Lower lobe of right lung (tissue), 2 donors: ENCODE results near the gene SDC4. TPM values are rescaled to one million over a fixed set of nuclear protein-coding genes. Genes with fewer than 3 reads are reported as not detected.
A peak's percentile ranks its signal among the peaks of the same experiment; 100 is the strongest.

Experiments used
- ATAC-seq, 2 donors: fragments of 200-7000 bp; cut with Tn5 transposase; one replicate each; pipeline ENCODE4 v1.9.1; 2020 to 2022; ENCODE audit warnings: mild to moderate bottlenecking in 2 of 2, moderate library complexity in 2 of 2
- DNase-seq: peaks from one replicate; pipeline ENCODE4 v3.0.0-alpha.2; 2020
- H3K27ac ChIP-seq: fragments of 200-600 bp; one replicate; pipeline ENCODE4 v1.8.0; 2022
- H3K27me3 ChIP-seq: fragments of 200-600 bp; one replicate; pipeline ENCODE4 v1.8.0; 2022; ENCODE audit warnings: low read depth
- H3K36me3 ChIP-seq: fragments of 200-600 bp; one replicate; pipeline ENCODE4 v1.8.0; 2022; ENCODE audit warnings: mild to moderate bottlenecking
- H3K4me1 ChIP-seq: fragments of 200-600 bp; one replicate; pipeline ENCODE4 v1.8.0; 2022
- H3K4me3 ChIP-seq: fragments of 200-600 bp; one replicate; pipeline ENCODE4 v1.8.0; 2022; ENCODE audit warnings: mild to moderate bottlenecking
- H3K9me3 ChIP-seq: fragments of 200-600 bp; one replicate; pipeline ENCODE4 v1.8.0; 2022
- intact Hi-C: fragments of 100-400 bp; cut with DNase I; formaldehyde crosslinking; loops from one replicate; pipeline ENCODE4 v1.11.0; 2022
- total RNA-seq: library from RNA; stranded (reverse); fragmentation: NEBNext Ultra II Directional; extraction: Animal tissue kit (Norgen Biotek cat#: 25700); gene quantifications from one replicate; pipeline ENCODE4 v1.2.1, GENCODE V29; 2021
- TF ChIP-seq, protein P1 (sequence below): fragments of 200-600 bp; IDR thresholded peaks from one replicate; pipeline ENCODE4 v1.8.0; 2022; ENCODE audit warnings: antibody characterized with exemption, mild to moderate bottlenecking
- donor health status: DM: no; HTN: yes; CAD: no; lungs with severe emphysema.

SDC4 gene
- total RNA-seq, 1 donor from 2014 or later = 259 TPM

DNA sequence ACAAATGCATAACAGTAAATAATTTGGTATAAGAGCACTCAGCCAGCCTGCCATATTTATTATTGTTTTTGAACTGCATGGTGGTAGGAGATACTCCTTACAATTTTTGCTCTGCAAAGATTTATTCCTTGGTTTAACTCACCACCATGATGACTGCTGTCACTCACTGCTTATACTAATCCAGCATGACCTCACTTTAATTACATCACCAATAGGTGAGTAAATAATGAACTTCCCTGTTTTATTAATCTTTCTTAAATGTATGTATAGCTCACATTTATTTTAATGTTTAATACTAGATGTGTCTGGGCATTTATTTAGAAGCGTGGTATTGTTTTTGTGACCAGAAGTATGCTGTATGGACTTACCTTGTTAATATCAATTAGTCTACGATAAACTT lies 42.7 kb upstream of the SDC4 start:
- TF ChIP-seq, protein P1, sequence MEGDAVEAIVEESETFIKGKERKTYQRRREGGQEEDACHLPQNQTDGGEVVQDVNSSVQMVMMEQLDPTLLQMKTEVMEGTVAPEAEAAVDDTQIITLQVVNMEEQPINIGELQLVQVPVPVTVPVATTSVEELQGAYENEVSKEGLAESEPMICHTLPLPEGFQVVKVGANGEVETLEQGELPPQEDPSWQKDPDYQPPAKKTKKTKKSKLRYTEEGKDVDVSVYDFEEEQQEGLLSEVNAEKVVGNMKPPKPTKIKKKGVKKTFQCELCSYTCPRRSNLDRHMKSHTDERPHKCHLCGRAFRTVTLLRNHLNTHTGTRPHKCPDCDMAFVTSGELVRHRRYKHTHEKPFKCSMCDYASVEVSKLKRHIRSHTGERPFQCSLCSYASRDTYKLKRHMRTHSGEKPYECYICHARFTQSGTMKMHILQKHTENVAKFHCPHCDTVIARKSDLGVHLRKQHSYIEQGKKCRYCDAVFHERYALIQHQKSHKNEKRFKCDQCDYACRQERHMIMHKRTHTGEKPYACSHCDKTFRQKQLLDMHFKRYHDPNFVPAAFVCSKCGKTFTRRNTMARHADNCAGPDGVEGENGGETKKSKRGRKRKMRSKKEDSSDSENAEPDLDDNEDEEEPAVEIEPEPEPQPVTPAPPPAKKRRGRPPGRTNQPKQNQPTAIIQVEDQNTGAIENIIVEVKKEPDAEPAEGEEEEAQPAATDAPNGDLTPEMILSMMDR = no peak
- H3K4me3 ChIP-seq = no peak overlapping the region
- H3K36me3 ChIP-seq = no peaks in the 10 kb centered on the region
- DNase-seq (no peak), ATAC-seq (no peak)
- H3K9me3 ChIP-seq = no peaks in the 10 kb centered on the region
- no peaks in the 10 kb centered on the region for H3K27me3 ChIP-seq
- no peak overlapping the region for H3K27ac ChIP-seq
- intact Hi-C loops = no loop called here
- H3K4me1 ChIP-seq = no peaks in the 10 kb centered on the region

DNA sequence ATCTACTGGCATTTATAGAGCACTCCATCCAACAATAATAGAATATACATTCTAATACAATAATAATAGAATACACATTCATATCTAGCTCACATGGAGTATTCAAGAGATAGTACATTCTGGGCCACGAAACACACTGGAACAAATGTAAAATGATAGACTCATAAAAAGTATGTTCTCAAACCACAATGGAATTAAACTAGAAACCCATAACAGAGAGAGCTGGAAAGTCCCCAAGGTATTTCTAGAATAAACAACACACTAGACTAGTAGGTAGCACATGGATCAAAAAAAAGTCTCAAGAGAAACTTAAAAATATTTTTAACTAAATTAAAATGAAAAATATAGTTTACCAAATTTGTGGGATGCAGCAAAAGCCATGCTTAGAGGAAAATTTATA lies 39.0 kb upstream of the SDC4 start:
- intact Hi-C loops = loop anchor here (10.0 kb wide), 1 partner anchor 48 kb away; no protein-coding TSS in a partner anchor
- Histone ChIP-seq H3K4me1 (no peaks in the 10 kb centered on the region), H3K27me3 (no peaks in the 10 kb centered on the region), H3K36me3 (no peaks in the 10 kb centered on the region), H3K9me3 (no peaks in the 10 kb centered on the region), H3K4me3 (no peak overlapping the region), H3K27ac (no peak overlapping the region)
- DNase-seq = no peak
- TF ChIP-seq, protein P1 = no peak
- ATAC-seq = no peak

DNA sequence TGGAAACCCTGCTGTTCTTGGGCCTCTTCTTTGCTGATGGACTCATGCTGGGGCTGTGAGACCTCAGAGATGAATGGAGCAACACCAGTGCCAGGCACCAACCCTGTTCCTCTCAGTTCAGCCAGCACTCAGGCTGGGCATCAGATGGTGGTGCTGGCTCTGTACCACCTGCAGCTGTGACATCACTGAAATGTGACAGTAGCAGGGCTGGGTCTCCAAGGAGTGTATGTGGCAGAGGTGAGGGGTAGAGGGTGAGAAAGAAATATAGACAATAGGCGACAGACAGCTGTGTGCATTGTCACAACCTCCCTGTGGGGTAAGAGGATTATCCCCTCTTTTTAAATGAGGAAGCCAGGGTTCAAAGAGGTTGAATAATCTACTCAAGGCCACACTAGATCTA lies 30.0 kb upstream of the SDC4 start, which contains the start of gene TP53TG5:
TP53TG5 (minus strand) TSS at position 135 of the 400 bp plus-strand sequence; CDS start at position 46, 89 bp downstream.
- Histone ChIP-seq H3K4me3 (no peak within 1 kb of the TSS), H3K27ac (no peak within 1 kb of the TSS), H3K27me3 (no peaks in the 10 kb centered on the region), H3K4me1 (peaks cover 14% of the 10 kb centered on the region), H3K9me3 (no peaks in the 10 kb centered on the region), H3K36me3 (no peaks in the 10 kb centered on the region)
- intact Hi-C loops = no loop called here
- DNase-seq (no peak), ATAC-seq (no peak)
- TF ChIP-seq, protein P1 = no peak

DNA sequence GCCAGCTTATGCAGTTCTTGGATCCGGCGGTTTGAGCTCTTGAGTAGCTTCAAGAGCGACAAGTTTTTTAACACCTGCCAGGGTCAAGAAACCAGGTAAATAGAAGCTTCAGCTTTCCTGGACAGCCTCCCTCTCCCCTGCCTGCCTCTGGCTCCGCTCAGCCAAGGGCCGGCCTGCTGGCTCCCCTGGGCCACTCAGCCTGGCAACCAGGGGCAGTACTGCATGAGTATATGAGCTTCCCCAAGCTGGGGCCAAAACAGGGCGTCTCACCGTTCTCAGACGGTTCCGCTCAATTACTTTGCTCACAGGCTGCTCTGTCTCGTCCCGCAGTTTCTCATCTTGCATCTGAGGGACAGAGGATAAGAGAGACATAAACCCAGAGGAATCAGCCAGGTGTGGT lies 29.0 kb upstream of the SDC4 start:
- intact Hi-C loops = no loop called here
- no peaks in the 10 kb centered on the region for H3K27me3 ChIP-seq
- ATAC-seq = peak; percentile 73 to 78
- TF ChIP-seq, protein P1 = no peak
- no peak overlapping the region for H3K4me3 ChIP-seq
- H3K36me3 ChIP-seq = no peaks in the 10 kb centered on the region
- peaks cover 23% of the 10 kb centered on the region for H3K4me1 ChIP-seq
- no peaks in the 10 kb centered on the region for H3K9me3 ChIP-seq
- peak; percentile 66 for DNase-seq
- H3K27ac ChIP-seq = no peak overlapping the region

DNA sequence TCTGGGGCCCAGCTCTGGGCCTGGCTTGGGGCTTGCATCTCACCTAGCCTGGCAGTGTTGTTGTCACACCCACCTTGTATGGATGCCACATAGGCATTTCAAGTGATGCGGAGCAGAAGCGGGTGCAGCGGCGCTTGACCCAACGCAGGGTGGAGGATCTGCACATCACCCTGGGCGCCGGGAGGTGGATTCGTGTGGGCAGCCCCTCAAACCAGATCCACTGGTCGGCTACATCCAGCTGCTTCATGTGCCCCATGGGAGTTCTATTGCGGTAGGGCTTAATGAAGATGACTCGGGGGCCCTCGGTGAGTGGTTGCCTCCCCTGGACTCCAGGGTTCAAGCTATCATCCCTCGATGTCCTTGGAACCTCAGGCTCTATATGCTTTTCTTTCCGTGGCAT lies 26.7 kb upstream of the SDC4 start:
- DNase-seq (no peak), ATAC-seq (no peak)

More for the DNA sequence above, 26.7 kb upstream of the SDC4 start:
- H3K36me3 ChIP-seq = no peaks in the 10 kb centered on the region
- H3K4me1 ChIP-seq = peaks cover 26% of the 10 kb centered on the region
- TF ChIP-seq, protein P1 = no peak
- H3K27ac ChIP-seq = no peak overlapping the region
- H3K9me3 ChIP-seq = no peaks in the 10 kb centered on the region
- no peaks in the 10 kb centered on the region for H3K27me3 ChIP-seq
- H3K4me3 ChIP-seq = no peak overlapping the region
- intact Hi-C loops = no loop called here
